GM10266 (cell line): ENCODE data around the gene NEURL3.

Source experiments
- DNase-seq: peaks from one replicate; pipeline ENCODE4 v3.0.0; 2012; ENCODE audit errors: extremely low spot score
- TF ChIP-seq, protein P1 (sequence below): IDR thresholded peaks from 2 replicates; pipeline ENCODE4 v1.5.1; 2012; ENCODE audit warnings: mild to moderate bottlenecking, low read depth; ENCODE audit not compliant: control insufficient read depth, insufficient read depth; ENCODE audit errors: missing control alignments

The NEURL3 gene

DNA sequence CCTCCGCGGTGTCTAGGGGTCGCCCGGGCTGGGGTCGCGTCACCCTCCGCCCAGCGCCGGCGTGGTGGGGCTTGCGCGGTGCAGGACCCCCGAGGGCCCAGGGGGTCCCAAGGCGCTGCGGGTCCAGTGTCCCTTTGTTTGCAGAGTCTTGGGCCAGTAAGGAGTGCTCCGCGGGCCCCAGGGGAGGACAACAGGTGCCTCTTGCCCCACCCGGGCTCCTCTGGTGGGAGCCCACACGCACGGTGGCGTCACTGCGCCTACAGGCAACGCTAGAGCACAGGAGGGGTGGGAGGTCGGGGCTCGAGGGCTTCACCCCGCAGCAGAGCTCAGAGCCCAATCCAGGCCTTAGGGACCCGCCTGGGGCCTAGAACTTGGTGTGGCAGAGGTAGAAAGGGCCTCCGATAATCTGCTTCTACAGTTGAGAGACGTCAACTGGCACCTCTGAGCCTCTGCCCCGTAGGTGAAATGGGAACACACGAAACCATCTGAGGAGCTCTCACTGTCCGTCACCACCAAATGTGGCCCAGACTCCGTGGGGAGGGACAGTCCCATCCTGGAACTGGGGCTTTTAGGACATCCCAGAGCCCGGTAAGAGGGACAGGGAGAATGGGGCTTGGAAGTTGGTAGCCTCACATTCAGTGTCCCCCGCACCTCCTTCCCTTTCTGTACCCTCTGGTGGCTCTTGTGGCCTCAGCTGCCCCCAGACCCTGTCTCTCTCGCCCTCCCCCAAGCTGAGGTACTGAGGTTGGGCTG is 32.8 kb upstream of the NEURL3 start:
- no peak for DNase-seq
- TF ChIP-seq, protein P1, sequence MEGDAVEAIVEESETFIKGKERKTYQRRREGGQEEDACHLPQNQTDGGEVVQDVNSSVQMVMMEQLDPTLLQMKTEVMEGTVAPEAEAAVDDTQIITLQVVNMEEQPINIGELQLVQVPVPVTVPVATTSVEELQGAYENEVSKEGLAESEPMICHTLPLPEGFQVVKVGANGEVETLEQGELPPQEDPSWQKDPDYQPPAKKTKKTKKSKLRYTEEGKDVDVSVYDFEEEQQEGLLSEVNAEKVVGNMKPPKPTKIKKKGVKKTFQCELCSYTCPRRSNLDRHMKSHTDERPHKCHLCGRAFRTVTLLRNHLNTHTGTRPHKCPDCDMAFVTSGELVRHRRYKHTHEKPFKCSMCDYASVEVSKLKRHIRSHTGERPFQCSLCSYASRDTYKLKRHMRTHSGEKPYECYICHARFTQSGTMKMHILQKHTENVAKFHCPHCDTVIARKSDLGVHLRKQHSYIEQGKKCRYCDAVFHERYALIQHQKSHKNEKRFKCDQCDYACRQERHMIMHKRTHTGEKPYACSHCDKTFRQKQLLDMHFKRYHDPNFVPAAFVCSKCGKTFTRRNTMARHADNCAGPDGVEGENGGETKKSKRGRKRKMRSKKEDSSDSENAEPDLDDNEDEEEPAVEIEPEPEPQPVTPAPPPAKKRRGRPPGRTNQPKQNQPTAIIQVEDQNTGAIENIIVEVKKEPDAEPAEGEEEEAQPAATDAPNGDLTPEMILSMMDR = no peak

DNA sequence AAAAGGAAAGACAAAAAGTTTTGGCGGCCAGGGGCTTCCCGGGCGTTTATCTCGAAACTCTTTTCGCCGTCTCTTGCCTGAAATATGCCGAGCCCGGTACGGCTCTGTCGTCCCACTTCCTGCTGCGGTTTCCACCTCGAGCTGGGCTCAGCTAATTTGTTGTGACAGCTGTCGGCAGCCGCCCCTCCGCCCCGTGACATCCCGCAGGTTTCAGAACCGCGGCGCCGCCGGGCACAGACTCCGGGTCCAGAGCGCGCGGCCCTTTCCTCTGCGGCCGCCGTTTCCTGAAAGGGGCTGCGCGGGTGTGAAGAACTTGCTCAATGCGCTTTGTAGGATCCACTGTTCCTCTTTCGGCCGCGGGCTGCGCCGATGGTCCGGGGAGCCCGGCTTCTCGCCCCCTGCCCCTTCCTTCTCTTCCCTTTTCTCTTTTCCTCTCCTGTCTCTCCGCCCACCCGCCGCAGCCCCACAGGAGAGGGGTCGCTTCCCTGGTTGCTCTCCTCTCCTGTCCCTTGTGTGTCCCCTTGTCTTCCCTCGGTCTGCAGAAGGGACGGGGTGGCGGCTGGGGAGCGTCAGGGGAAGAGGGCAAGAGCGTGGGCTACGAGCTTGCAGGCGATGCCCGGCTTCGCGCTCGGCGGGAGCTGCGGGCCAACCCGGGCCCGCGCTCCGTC is 32.0 kb upstream of the NEURL3 start:
- DNase-seq = peak; percentile 88

DNA sequence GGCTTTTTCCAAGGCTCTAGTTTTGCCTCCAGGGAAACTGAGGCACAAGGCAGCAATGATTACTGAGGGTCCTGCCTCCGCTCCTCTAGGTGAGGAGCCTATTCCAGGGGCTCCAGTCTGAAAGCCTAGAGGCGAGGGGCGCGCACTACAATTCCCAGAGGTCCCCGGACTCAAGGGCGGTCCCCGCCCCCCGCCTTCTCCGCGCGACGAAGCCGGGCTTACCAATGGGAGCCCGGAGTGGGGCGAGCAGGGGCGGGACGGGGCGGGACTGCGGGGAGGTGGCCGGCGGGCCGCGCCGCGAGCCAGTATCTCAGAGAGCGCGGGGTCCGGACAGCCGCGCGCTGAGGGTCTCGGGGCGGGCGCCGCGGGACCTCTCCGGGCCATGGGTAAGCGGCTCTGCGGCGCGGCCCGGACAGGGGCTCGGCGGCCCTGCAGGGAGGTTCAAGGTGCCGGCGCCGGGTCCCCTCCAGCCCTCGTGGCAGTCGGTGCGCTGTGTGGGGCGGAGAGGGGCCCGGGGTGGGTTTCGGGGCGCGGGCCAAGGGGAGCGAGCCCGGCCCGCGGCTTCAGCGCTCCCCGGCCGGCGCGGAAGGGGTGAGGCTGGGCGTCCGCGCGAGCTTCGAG is 31.4 kb upstream of the NEURL3 start, which contains the start of gene ARID5A:
ARID5A (plus strand) TSS at position 308 of the 621 bp plus-strand sequence; CDS start at position 383, 75 bp downstream.
- TF ChIP-seq, protein P1 = no peak

More for the DNA sequence above, 32.0 kb upstream of the NEURL3 start:
- TF ChIP-seq, protein P1 = no peak

DNA sequence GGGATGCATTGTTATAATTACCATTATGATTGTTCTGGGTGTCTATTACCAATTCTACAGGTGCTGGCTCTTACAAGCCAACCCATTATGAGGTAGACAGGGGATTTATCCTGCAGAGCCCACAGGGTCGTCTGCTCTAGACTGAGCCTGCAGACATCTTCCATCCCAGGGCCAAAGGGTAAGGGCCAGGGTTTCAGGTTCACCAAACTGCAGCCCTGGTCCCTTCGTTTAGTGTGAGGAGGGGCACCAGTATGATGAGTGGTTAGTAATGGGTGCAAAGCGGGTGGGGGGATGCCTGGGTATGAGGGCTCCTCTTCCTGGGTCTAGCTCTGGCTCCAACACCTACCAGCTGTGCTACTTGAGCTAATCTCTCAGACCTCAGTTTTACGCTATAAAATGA is 30.2 kb upstream of the NEURL3 start:
- TF ChIP-seq, protein P1 = no peak
- no peak for DNase-seq

More for the DNA sequence above, 31.4 kb upstream of the NEURL3 start, which contains the start of gene ARID5A:
- peak; percentile 94 for DNase-seq

DNA sequence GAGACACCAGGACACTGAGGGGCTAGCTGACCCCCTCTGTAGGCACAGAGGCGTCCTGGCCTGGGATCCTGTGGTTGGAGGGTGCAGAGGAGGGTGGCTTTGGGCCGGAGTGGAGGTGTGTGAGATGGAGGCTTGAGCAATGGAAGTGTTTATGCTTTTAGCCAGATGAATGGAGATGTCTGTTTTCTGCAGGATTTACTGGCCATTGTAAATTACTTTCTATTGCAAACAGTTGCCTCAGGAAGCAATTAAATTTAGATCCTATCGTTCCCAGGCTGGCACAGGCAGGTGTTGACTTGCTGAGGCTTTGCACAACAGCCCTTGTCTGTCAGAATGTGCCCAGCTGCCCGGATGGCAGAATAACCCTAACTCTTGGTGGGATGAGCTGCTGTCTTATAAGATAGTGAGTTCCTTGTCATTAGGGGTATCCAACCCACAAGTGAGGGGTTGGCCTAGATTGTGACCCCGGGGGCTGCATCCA is 29.6 kb upstream of the NEURL3 start:
- TF ChIP-seq, protein P1 = no peak
- DNase-seq = no peak

DNA sequence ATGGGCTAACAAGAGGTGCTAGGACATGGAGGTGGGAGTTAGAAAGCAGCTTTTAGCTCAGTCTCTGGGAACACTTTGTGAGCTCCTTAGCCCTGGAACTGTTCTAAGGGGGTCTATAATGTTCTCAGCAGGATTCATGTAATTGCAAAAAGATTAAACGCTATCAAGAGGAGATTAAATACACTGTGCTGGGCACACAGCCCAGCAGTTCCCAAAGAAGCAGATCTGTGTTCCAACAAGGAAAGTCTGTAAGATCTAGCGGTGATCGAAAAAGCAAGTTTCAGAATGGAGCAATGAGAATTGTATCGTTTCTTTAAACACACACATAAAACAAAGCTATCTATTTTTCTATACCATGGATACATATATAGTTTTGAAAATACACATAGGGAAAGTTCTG is 29.0 kb upstream of the NEURL3 start:
- DNase-seq = no peak
- TF ChIP-seq, protein P1 = no peak
